ENCODE data around the gene TTC6.

TTC6 gene

GRCh38 chr14:37600880-37601741 lies 5.7 kb downstream of the TTC6 start:
- H3K9me3 ChIP-seq: no peaks in the 10 kb centered on the region
- no peak overlapping the region for H3K4me3 ChIP-seq
- no peak for TF ChIP-seq CTCF (IDR thresholded peaks at IDR 0.05)
- H3K36me3 ChIP-seq: no peaks in the 10 kb centered on the region
- H3K27ac ChIP-seq: no peak overlapping the region
- H3K4me1 ChIP-seq: peaks cover 0 to 27% (median 18%) of the 10 kb centered on the region in 4 donors
- intact Hi-C loops (cut with DNase I; ENCODE audit: low total_unique reads): no loop called here
- peaks cover 16 to 86% of the 10 kb centered on the region in 2 donors for H3K27me3 ChIP-seq
- no peak for DNase-seq

GRCh38 chr14:37601865-37602264 lies 6.4 kb downstream of the TTC6 start:
- TF ChIP-seq CTCF (IDR thresholded peaks at IDR 0.05): no peak
- no peak for DNase-seq
- intact Hi-C loops (cut with DNase I; ENCODE audit: low total_unique reads): no loop called here
- Histone ChIP-seq H3K27me3 (peaks cover 13 to 78% of the 10 kb centered on the region in 2 donors), H3K4me3 (no peak overlapping the region), H3K36me3 (no peaks in the 10 kb centered on the region), H3K27ac (no peak overlapping the region), H3K4me1 (peaks cover 0 to 25% (median 16%) of the 10 kb centered on the region in 4 donors), H3K9me3 (no peaks in the 10 kb centered on the region)

DNA sequence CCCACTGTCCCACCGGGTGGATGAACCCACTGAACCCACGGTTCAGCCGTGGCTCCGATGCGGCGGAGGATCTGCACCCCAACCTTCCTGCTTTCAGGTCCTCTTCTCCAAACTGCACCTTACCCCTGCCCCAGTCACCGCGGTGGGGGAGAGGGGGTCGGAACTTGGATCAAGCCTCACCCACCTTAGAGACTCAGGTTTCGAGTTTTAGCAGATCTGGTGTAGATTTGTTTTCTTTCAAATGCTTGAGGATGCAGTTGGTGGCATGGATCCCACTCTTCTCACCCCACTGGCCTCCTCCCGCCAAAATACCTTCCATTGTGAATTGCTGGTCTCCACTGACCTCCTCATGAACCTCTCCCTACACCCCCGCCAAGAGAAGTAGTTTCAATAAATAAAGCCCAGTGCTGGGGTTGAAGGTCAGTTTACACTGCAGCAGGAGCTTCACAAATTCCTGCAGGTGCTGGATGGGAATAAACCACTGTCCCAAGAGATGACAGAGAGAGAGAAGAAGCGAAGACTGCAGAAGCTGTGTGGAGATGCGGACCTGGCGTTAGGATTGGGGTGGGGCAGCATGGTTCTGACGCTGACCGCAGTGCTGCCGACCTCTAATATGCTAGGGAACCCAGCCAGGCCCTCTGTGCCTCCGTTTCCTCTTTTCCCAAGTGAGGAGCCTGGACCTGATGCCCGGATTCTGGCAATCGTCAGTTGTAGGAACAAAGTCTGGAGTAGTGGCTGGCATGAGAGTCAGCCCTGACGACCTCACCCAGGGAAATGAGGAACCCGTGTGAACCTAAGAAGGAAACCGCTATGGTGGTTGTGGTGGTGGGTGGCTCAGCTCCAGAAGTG lies 7.4 kb downstream of the TTC6 start:
- peaks cover 0 to 25% (median 16%) of the 10 kb centered on the region in 4 donors for H3K4me1 ChIP-seq
- no peak overlapping the region for H3K4me3 ChIP-seq
- intact Hi-C loops (cut with DNase I; ENCODE audit: low total_unique reads): no loop called here
- TF ChIP-seq CTCF (IDR thresholded peaks at IDR 0.05): no peak
- H3K36me3 ChIP-seq: no peaks in the 10 kb centered on the region
- no peak for DNase-seq
- H3K9me3 ChIP-seq: no peaks in the 10 kb centered on the region
- H3K27ac ChIP-seq: no peak overlapping the region
- peaks cover 13 to 69% of the 10 kb centered on the region in 2 donors for H3K27me3 ChIP-seq

- no peak for TF ChIP-seq CTCF (IDR thresholded peaks at IDR 0.05)
- peaks cover 6 to 65% of the 10 kb centered on the region in 2 donors for H3K27me3 ChIP-seq
Measured at GRCh38 chr14:37603688-37604251, 8.3 kb downstream of the TTC6 start.

GRCh38 chr14:37606678-37607077 lies 11.2 kb downstream of the TTC6 start:
- no peak for DNase-seq
- intact Hi-C loops (cut with DNase I; ENCODE audit: low total_unique reads): no loop called here
- no peaks in the 10 kb centered on the region for H3K36me3 ChIP-seq

More at GRCh38 chr14:37603688-37604251, 8.3 kb downstream of the TTC6 start:
- no peaks in the 10 kb centered on the region for H3K36me3 ChIP-seq
- peaks cover 0 to 17% (median 10%) of the 10 kb centered on the region in 4 donors for H3K4me1 ChIP-seq
- intact Hi-C loops (cut with DNase I; ENCODE audit: low total_unique reads): no loop called here
- no peak overlapping the region for H3K27ac ChIP-seq
- H3K9me3 ChIP-seq: no peaks in the 10 kb centered on the region
- DNase-seq: no peak
- no peak overlapping the region for H3K4me3 ChIP-seq

More at GRCh38 chr14:37606678-37607077, 11.2 kb downstream of the TTC6 start:
- Histone ChIP-seq H3K4me3 (no peak overlapping the region), H3K4me1 (peaks cover 0 to 6% (median 3%) of the 10 kb centered on the region in 4 donors), H3K27me3 (peaks cover 0 to 62% of the 10 kb centered on the region in 2 donors), H3K9me3 (no peaks in the 10 kb centered on the region), H3K27ac (no peak overlapping the region)
- no peak for TF ChIP-seq CTCF (IDR thresholded peaks at IDR 0.05)
